Subcutaneous adipose tissue (tissue), 4 donors: ENCODE results near the gene TMEM161A. TPM values are rescaled to one million over a fixed set of nuclear protein-coding genes. Genes with fewer than 3 reads are reported as not detected.

ENCODE experiments used
- CTCF ChIP-seq: fragments of 450-650 bp; IDR thresholded peaks from one replicate; pipeline ENCODE4 v1.5.1; 2016; ENCODE audit warnings: low read depth, mild to moderate bottlenecking, control low read depth, antibody characterized with exemption, moderate library complexity
- total RNA-seq, 4 donors: library from RNA; depleted of rRNA; stranded (reverse); fragments of >200 nt; gene quantifications; one replicate each; pipeline ENCODE4 v1.1.0, GENCODE V29; 2016

Gene TMEM161A
- total RNA-seq, 4 donors from 2014 or later = 9.5 to 21.1 (median 10.2) TPM

GRCh38 chr19:19162495-19162894 is 24.2 kb upstream of the TMEM161A start:
- TF ChIP-seq CTCF = no peak

- no peak for TF ChIP-seq CTCF
These were observed 22.3 kb upstream of the TMEM161A start for GRCh38 chr19:19160461-19161035.

GRCh38 chr19:19159534-19159933 is 21.3 kb upstream of the TMEM161A start:
- TF ChIP-seq CTCF = no peak

GRCh38 chr19:19157808-19158207 is 19.5 kb upstream of the TMEM161A start:
- TF ChIP-seq CTCF = no peak

GRCh38 chr19:19155495-19156219 is 17.4 kb upstream of the TMEM161A start:
- TF ChIP-seq CTCF = no peak

GRCh38 chr19:19154768-19155494 is 16.7 kb upstream of the TMEM161A start:
- no peak for TF ChIP-seq CTCF
